Amniotic stem cell (primary cell): ENCODE measurements around the gene DTX1.
"Not testable (repeated sequence)": the region's sequence is repeated elsewhere in the genome, so short reads cannot be mapped to it uniquely, and the experiment has no call there.

Source experiments
- DNase-seq: peaks from one replicate; lab custom pipeline; 2025; lab: John Stamatoyannopoulos, UW

Gene DTX1

GRCh38 chr12:113137861-113138783 lies 81.6 kb downstream of the DTX1 start:
- DNase-seq: no peak

GRCh38 chr12:113138826-113139225 lies 82.3 kb downstream of the DTX1 start:
- no peak for DNase-seq

- DNase-seq: no peak
These were observed 84.2 kb downstream of the DTX1 start for GRCh38 chr12:113140706-113141105.

GRCh38 chr12:113141716-113142115 lies 85.2 kb downstream of the DTX1 start:
- DNase-seq: not testable (repeated sequence)

GRCh38 chr12:113142173-113142885 lies 85.8 kb downstream of the DTX1 start:
- DNase-seq: no peak

- no peak for DNase-seq
These were observed 86.4 kb downstream of the DTX1 start for GRCh38 chr12:113142886-113143332.

GRCh38 chr12:113143959-113144358 lies 87.4 kb downstream of the DTX1 start:
- DNase-seq: no peak

GRCh38 chr12:113144806-113145205 lies 88.3 kb downstream of the DTX1 start:
- DNase-seq: no peak

- no peak for DNase-seq
These were observed 89.4 kb downstream of the DTX1 start for GRCh38 chr12:113145720-113146551.

GRCh38 chr12:113146999-113147398 lies 90.5 kb downstream of the DTX1 start:
- DNase-seq: no peak
